ENCODE data around the gene CFAP251. TPM values are rescaled to one million over a fixed set of nuclear protein-coding genes. Genes with fewer than 3 reads are reported as not detected.

The CFAP251 gene
- polyA plus RNA-seq, 3 donors: 9.2 to 11.7 (median 10.8) TPM

DNA sequence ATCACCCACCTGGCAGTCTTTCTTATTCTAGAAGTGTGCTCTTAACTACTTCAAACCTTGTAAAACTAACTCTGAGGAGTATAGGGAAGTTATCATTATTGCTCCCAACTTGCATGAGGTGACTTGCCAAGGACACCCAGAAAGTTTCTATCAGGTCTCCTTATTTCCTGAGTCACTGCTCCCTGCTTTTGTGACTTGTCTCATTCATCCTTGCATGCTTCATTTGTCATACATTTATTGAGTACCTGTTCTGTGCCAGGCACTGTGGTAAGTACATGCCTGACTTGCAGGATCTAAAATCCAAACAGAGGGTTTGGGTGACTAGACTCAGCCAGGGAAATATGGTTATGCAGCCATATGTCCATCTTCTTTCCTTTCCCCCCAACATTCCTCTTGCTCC is 25.5 kb downstream of the CFAP251 start:
- no peak for DNase-seq (ENCODE audit: low read depth in 3 of 3, low spot score in 2 of 3)

DNA sequence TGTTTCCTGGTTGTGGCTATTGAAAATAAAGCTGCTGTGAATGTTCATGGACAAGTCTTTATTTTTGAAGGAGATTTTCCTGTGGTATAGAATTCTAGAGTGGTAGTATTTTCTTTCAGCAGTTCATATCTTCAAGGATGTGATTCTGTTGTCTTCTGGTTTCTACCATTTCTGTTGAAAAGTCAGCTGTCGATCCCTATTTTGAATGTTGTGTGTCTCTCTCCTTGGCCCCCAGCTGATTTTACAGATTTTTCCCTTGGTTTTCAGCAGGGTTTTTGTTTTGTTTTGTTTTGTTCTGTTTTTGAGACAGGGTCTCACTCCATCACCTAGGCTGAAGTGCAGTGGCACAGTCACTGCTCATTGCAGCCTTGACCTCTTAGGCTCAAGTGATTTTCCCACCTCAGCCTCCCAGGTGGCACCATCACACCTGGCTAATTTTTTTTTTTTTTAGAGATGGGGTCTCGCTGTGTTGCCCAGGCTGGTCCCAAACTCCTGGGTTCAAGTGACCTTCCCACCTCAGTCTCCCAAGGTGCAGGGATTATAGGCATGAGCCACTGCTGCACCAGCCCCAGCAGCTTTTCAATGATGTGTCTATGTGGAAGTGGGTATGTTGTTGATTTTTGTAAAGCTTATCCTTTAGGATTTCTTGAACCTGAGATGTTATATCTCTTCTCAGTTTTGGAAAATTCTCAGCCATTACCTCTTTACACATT is 28.1 kb downstream of the CFAP251 start:
- no peak for DNase-seq (ENCODE audit: low read depth in 3 of 3, low spot score in 2 of 3)

DNA sequence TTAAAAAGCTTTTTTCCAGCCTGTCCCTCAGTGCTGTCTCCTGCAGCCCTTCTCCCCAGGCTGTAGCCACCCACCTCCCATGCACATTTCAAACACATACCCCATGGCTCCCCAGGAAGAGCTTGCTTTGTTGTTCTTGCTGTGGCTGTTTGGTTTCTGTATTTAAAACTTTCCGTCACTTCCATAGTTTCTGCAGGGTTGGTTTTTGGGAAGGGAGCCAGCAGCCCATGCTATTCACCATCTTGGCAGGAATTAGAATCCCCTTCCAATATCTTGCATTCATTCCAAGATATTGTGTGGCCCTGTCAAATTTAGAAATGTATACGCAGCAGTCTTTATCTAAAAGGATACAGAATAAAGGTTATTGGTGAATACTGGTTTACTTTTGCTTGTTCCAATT is 29.6 kb downstream of the CFAP251 start:
- DNase-seq (ENCODE audit: low read depth in 3 of 3, low spot score in 2 of 3): no peak

DNA sequence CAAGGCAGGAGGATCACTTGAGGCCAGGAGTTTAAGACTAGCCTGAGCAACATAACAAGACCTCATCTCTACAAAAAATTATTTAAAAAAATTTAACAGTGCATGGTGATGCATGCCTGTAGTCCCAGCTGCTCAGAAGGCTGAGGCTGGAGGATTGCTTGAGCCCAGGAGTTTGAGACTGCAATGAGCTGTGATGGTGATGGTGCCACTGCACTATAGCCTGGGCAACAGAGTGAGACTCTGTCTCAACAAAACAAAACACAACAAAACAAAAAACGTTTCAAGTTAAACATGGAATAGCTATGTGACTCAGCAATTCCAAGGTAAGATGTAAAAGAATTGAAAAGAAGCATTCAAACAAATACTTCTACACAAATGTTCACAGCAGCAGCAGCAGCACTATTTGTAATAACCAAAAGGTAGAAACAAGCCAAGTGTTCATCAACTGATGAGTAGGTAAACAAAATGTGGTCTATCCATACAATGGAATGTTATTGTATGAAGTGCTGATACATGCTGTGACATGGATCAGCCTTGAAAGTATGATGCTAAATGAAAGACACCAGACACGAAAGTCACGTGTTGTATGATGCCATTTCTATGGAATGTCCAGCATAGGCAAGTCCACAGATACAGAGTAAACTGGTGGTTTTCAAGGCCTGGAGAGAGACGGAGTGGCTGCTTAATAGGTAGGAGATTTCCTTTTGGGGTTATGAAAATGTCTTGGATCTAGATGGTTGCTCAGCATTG is 31.4 kb downstream of the CFAP251 start:
- no peak for DNase-seq (ENCODE audit: low read depth in 3 of 3, low spot score in 2 of 3)

DNA sequence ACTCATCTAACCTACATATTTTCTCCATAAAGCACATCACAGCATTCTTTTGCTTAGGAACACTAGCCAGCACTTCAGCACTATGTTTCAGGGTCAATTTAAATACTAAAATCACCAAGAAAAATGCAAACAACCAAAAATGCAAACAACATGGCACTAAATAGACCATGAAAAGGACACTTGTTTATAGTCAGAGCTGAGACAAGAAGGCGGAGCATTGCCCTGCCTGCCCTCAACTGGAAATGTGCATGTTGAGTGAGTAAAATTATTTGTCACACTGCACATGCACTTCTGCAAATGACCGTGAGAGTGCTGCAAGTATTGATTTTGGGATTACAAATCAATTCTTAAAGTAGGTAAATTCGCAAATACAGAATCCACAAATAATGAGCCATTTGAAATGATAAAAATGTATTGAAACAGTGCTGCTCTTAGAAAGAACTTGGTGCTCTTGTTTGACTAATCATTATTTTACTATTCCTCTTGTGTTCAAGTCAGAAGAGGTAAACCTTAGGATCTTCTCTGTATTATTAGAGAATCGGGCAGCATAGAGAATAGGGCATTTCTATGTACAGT is 34.8 kb downstream of the CFAP251 start:
- DNase-seq (ENCODE audit: low read depth in 3 of 3, low spot score in 2 of 3): no peak

DNA sequence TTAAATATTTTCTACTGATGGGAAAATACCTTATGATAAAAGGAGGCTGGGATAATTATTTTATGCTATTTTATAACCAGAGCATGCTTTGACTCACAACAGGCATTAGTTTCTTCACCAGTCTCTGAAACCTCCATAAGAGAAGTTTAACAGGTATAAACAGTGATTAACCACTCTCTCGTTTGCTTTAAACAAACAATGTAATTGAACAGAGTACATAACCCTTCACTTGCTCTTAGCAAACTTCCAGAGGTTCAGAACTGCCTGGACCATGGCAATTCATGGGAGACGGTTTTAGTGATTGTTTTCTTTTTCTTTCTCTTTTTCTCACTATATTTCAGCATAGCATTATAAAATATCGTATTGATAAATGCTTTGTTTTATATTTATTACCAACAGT is 35.3 kb downstream of the CFAP251 start:
- DNase-seq (ENCODE audit: low read depth in 3 of 3, low spot score in 2 of 3): no peak

DNA sequence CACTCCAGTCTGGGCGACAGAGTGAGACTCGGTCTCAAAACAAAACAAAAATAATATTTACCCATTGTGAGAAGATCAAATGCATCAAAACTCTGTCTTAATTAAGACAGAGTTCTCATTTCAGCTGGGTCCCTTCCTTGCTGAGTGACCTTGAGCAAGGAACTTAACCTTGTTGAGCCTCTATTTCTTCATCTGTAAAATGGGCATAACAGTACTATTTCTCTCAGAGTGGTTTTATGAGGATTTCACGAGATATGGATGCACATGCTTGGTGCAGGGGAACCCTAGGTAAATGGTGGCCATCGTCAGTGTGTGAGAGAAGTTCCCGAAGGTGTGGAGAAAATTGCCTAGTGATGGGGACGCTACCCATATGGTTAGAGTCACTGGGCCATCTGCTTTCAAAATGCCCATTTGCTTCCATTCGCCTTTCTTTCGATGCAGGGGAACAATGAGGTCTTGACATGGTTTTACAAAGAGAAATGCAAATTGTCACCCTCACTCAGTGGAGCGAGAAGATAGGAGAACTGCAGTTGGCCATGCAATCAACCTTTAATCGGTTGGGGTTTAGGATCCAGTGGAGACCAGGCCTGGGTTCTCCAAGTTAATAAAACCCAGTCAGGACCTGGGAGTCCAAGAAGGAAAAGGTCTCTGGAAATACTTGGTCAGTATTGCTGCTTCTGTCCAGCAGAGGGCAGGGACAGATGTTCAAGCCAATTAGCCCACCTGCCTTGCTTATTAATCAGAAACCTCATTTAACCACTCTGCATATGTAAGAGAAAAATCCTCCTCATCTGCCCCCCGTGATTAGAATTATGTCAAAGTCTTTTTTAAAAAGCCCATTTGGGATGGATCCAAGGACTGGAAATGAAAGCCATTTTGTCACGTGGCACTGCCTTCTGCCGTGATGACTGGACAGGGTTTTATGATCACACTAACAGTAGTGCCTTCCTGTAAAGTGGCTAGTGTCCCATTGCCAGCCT is 37.2 kb downstream of the CFAP251 start:
- no peak for DNase-seq (ENCODE audit: low read depth in 3 of 3, low spot score in 2 of 3)

DNA sequence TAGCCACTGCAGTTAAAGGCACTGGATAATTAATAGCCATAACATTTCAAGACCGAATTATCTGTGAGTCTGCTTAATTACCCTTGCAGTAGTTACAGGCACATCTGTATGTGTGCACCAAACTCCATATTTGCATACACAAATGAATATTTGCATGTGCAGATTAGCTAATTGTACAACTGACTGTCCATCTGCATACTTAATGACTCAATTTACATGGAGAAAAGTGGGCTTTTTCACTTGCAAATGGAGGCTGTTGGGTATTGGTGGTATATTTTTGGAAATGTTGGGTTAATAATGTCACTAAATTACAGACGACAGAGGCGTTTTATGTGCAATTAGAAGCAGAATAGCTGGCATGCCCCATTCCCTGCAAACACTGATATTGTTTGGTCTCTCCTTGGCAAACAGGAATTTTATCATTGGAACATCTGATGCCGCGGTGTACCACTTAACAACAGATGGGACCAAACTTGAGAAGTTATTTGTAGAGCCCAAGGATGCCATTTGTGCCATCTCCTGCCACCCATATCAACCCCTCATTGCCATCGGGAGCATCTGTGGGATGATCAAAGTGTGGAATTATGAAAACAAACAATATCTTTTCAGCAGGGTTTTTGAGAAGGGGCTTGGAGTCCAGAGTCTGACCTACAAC is 39.6 kb downstream of the CFAP251 start:
- no peak for DNase-seq (ENCODE audit: low read depth in 3 of 3, low spot score in 2 of 3)

DNA sequence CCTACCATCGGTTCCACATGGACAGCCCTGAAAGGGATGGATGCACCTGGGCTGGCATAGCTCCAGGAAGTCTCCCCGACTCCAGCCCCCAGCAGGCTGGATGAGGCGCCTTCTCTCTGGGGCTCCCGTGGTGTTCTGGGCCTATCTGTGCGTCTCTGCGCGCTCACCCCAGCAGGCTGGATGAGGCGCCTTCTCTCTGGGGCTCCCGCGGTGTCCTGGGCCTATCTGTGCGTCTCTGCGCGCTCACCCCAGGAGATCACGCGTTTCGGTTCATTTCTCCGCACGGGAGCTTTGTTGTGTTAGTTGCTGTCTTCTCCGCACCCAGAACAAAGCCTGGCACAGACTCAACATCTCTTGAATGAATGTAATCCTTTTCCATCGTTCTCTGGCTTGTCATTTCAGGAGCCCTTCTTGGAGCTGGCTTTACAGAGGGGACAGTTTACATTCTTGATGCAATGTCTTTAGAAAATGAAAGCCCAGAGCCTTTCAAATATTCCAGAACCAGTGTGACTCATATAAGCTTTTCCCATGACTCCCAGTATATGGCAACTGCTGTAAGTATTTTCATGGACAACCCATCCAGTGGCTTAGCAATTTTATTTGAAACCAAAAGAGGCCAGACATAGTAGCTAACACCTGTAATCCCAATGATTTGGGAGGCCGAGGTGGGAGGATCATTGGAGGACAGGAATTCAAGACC is 40.3 kb downstream of the CFAP251 start:
- DNase-seq (ENCODE audit: low read depth in 3 of 3, low spot score in 2 of 3): no peak

DNA sequence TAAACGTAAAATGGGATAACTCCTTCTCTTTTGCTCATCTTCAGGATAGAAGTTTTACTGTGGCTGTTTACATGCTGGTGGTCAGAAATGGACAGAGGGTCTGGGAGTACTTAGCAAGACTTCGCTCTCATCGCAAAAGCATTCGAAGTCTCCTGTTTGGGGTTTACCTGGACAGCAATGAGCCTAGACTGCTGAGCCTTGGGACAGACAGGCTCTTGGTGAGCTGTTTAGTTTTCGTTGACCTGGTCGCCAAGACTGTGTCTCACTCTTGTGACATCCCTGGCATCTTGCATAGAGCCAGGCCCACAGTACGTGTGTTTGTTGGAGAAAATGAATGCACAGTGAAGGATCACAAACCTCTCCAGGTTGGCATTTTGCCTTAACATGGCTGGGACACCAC is 42.1 kb downstream of the CFAP251 start:
- no peak for DNase-seq (ENCODE audit: low read depth in 3 of 3, low spot score in 2 of 3)

DNA sequence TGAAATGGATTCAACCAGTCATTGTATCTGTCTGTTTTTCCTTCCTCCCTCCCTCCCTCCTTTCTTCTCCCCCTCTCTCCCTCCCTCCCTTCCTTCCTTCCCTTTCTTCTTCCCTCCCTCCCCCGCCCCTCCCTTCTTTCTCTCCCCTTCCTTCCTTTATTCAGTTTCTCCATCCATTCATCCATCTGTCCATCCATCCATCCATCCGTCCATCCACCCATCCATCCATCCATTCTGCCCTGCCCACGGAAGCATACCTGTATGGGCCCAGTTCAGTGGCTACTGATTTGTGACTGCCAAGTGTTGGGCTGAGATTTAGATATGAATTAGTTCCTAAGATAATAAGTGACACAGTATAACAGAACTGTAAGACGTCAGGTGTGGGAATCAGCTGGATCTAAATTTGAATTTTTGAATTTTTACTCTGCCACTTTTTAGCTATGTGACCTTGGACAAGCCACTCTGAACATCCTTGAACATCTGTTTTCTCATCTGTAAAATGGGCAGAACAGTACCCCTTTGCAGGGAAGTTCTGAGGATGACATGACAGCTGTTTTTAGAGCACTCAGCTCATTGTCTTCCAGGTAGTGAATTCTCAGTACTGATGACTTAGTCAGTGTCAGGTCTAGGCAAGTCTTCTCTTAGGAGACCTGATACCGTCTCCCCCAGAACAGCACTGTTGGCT is 42.9 kb downstream of the CFAP251 start:
- no peak for DNase-seq (ENCODE audit: low read depth in 3 of 3, low spot score in 2 of 3)

DNA sequence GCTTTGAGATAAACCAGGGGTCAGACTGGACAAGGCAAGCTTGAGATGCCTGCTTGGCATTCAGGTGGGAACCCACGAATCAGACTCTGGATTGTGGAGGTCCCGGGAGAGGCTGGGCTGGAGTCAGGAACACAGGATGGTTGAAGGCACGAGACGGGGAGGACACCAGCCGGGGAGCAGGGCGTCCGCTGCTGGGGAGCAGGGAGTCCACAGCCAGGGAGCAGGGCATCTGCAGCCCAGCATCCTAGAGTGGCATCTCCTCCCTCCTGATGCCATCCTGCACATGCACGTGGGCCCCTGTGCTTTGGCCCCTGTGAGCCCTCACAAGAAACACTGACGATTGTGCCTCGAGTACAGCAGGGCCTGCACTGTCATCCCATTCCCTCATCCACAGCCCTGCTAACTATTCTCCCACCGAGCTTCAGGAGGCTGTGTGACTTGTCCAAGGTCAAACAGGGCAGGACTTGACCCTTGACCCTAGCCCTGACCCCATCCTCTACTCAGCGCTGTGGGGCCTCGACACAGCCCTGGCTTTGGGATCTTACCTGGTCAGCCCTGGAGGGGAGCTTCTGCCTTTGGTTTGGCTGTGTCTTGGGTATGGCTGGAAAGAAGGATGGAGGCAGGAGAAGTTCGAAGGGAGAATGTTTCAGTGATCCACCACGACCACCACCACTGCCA is 45.1 kb downstream of the CFAP251 start:
- no peak for DNase-seq (ENCODE audit: low read depth in 3 of 3, low spot score in 2 of 3)

DNA sequence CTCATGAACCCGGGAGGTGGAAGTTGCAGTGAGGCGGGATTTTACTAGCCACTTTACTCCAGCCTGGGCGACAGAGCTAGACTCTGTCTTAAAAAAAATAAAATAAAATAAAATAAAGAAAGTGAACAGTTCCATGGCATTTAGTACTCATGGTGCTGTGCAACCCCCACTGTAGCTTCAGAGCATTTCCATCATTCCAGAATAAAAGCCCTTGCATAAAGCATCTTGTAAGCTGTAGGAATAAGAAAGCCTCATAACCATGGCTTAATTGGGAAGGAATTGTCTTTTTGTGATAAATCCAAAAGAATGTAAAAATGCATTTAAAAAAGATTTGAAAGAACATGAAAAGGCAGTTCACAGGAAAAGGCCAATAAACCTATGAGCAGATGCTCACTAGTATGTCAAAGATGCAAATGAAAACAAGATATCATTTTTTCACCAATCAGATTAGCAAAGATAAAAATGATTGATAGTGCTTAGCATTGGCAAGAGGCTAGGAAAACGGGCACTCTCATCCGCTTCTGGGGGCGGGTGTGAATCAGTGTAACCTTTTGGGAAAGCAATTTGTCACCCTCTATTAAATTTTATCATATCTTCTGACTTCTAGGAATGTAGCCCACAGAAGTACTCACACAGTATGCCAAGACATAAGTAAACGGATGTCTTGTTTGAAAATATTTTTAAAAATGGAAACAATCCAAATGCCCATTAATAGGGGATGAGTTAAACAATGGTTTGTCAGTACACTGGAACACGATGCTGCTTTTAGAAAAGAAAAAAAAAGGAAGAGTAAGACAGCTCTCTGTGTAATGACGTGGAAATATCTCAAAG is 46.6 kb downstream of the CFAP251 start:
- no peak for DNase-seq (ENCODE audit: low read depth in 3 of 3, low spot score in 2 of 3)

DNA sequence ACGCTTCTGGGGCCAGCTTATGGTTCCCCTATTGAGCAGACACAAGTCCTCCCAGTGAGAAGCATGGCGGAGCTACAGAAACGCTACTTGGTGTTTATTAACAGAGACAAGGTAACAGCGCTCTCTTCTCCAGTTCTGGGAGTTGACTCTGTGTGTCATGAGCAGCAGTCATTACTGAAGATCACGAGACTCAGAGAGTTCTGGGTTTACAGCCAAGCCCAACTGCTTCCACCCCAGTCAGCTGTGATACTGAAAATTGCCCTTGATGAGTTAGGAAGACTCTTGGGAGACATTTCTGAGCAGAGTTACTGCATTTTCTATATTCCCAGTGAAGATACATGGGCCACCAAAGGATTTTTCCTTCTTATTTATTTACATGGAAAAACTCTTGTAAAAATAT is 48.6 kb downstream of the CFAP251 start:
- DNase-seq (ENCODE audit: low read depth in 3 of 3, low spot score in 2 of 3): no peak

DNA sequence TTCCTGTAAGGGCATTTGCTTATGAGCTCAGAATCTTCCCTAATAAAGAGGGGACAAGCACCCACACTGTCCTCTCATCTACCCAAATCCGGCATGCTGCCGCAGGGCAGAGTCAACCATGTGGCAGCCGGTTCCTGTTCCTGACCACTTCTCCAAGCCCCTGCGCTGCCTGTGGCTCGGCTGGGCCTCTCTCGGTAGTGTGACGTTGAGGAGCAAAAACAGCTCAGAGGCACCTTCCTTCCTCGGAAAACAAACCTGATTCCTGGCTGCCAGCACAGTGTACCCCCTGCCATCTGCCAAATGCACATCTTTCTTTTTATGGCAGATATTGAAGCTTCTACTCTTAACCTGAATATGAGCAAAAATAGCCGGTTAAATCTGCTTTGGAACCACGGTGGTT is 50.5 kb downstream of the CFAP251 start:
- DNase-seq (ENCODE audit: low read depth in 3 of 3, low spot score in 2 of 3): no peak

DNA sequence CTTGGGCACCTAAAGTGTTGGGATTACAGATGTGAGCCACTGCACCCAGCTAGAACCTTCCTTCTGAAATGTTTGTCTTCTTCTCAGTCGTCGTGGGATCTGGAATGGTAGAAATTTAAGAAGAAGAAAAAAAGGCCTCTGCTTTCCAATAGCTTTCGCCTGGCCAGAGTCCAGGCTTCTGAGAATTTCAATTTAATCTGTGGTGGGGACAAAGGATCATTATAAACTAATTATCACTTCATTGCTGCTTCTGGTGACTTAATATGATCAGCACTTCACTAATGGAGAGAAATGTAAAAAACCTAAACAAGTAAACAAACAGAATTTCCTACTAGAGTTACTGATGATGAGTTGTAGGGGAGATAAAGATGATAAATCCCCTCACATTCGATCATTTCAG is 51.3 kb downstream of the CFAP251 start:
- no peak for DNase-seq (ENCODE audit: low read depth in 3 of 3, low spot score in 2 of 3)

DNA sequence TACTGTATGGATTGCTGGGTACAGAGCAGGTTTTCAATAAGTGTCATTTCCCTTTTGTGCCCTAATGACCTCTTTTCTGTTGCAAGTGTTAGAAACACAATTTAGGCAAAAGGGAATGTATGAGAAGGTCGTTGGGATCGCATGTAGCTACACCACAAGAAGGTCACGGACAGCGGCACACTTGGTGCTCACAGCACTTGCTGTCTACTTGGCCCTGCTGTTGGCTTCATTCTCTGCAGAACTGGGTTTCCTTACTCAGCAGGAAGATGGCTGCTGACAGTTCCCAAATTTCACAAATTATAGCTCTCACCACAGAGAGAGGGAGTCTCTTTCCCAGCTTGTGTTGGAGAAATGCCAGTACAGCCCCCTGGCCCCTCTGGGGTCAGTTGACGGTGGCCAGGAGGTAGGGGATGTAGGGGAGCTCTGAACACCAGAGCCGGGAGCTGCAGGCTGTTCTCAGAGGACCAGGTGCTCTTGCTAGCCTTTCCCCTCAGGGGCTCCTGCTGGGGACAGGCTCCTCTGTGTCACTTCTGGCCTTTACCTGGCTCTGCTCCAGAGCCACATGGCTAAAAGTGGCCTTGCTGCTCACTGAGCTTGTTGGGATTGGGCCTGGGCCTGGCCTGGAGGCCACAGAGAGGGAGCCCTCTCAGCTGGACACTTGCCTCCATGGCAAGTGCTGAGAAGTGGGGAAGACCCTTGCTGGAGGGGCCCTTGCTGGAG is 52.3 kb downstream of the CFAP251 start:
- DNase-seq (ENCODE audit: low read depth in 3 of 3, low spot score in 2 of 3): no peak
